BLaER1 treated with 17β-estradiol and CSF1 and Interleukin-3, amounts not matched to agents 10 nM and 100 nM (cell line): ENCODE data around the gene OSMR.
A peak's percentile ranks its signal among the peaks of the same experiment; 100 is the strongest.

Experiments
- H3K27ac ChIP-seq, 11 experiments: shearing (Covaris generic); formaldehyde crosslinking; 2 replicates each; pipeline ENCODE4 v1.8.1; 2022
- H3K27me3 ChIP-seq, 11 experiments: shearing (Covaris generic); formaldehyde crosslinking; 2 replicates each; pipeline ENCODE4 v1.8.1; 2022
- H3K36me3 ChIP-seq, 11 experiments: shearing (Covaris generic); formaldehyde crosslinking; 2 replicates each; pipeline ENCODE4 v1.8.1; 2022
- H3K4me1 ChIP-seq, 10 experiments: shearing (Covaris generic); formaldehyde crosslinking; 2 replicates each; pipeline ENCODE4 v1.8.1; 2022
- H3K4me2 ChIP-seq, 11 experiments: shearing (Covaris generic); formaldehyde crosslinking; 2 replicates each; pipeline ENCODE4 v1.8.1; 2022
- H3K4me3 ChIP-seq, 10 experiments: shearing (Covaris generic); formaldehyde crosslinking; 2 replicates each; pipeline ENCODE4 v1.8.1; 2022
- H3K9ac ChIP-seq, 11 experiments: shearing (Covaris generic); formaldehyde crosslinking; 2 replicates each; pipeline ENCODE4 v1.8.1; 2022
- H3K9me3 ChIP-seq, 11 experiments: shearing (Covaris generic); formaldehyde crosslinking; replicated peaks in 1 of 11; 2 replicates each; pipeline ENCODE4 v1.8.1; 2022
- H4K20me1 ChIP-seq, 11 experiments: shearing (Covaris generic); formaldehyde crosslinking; 2 replicates each; pipeline ENCODE4 v1.8.1; 2022
- Cebpa-rat ChIP-seq, 11 experiments: shearing (Covaris generic); IDR thresholded peaks; 2 replicates each; pipeline ENCODE4 v1.8.1; 2022

Gene OSMR

GRCh38 chr5:38872826-38873225, 27.0 kb downstream of the OSMR start:
- Histone ChIP-seq H3K4me2 (no peak overlapping the region), H3K27me3 (peaks cover 0 to 38% (median 0%) of the 10 kb centered on the region in 11 experiments; a peak in 5 of 22 replicates), H3K9ac (no peak overlapping the region), H4K20me1 (no peaks in the 10 kb centered on the region; a peak in 1 of 22 replicates), H3K9me3 (no peaks in the 10 kb centered on the region; a peak in 1 of 22 replicates), H3K36me3 (no peaks in the 10 kb centered on the region), H3K4me3 (no peak overlapping the region), H3K27ac (no peak overlapping the region), H3K4me1 (peaks cover 0 to 8% (median 0%) of the 10 kb centered on the region in 10 experiments; a peak in 3 of 20 replicates)
- no peak for TF ChIP-seq Cebpa-rat (IDR thresholded peaks at IDR 0.05)

GRCh38 chr5:38874948-38875456, 29.2 kb downstream of the OSMR start:
- H3K9me3 ChIP-seq: no peaks in the 10 kb centered on the region
- H3K4me1 ChIP-seq: peaks cover 0 to 20% (median 9%) of the 10 kb centered on the region in 10 experiments; a peak in 13 of 20 replicates
- H3K9ac ChIP-seq: no peak overlapping the region
- peaks cover 0 to 46% (median 0%) of the 10 kb centered on the region in 11 experiments; a peak in 5 of 22 replicates for H3K27me3 ChIP-seq
- no peak for TF ChIP-seq Cebpa-rat (IDR thresholded peaks at IDR 0.05)
- no peaks in the 10 kb centered on the region for H3K36me3 ChIP-seq
- no peak overlapping the region for H3K4me3 ChIP-seq
- H4K20me1 ChIP-seq: no peaks in the 10 kb centered on the region; a peak in 1 of 22 replicates
- no peak overlapping the region for H3K4me2 ChIP-seq
- no peak overlapping the region for H3K27ac ChIP-seq

GRCh38 chr5:38878391-38879077, 32.7 kb downstream of the OSMR start:
- H3K4me3 ChIP-seq: no peak overlapping the region
- H3K9me3 ChIP-seq: no peaks in the 10 kb centered on the region
- H3K27me3 ChIP-seq: peaks cover 0 to 62% (median 0%) of the 10 kb centered on the region in 11 experiments; a peak in 5 of 22 replicates
- no peak overlapping the region for H3K27ac ChIP-seq
- peak overlapping the region in 7 of 11 experiments; percentile 0 to 42 (median 26); a peak in 6 of 22 replicates for H3K4me2 ChIP-seq
- no peaks in the 10 kb centered on the region for H3K36me3 ChIP-seq
- TF ChIP-seq Cebpa-rat (IDR thresholded peaks at IDR 0.05): no peak
- H4K20me1 ChIP-seq: no peaks in the 10 kb centered on the region; a peak in 1 of 22 replicates
- no peak overlapping the region for H3K9ac ChIP-seq
- H3K4me1 ChIP-seq: peaks cover 0 to 13% (median 8%) of the 10 kb centered on the region in 10 experiments; a peak in 12 of 20 replicates

GRCh38 chr5:38879078-38879460, 33.3 kb downstream of the OSMR start:
- Histone ChIP-seq H3K36me3 (no peaks in the 10 kb centered on the region), H3K27ac (no peak overlapping the region), H3K4me2 (peak overlapping the region in 6 of 11 experiments; percentile 0 to 42 (median 26); a peak in 5 of 22 replicates), H3K4me3 (no peak overlapping the region), H3K27me3 (peaks cover 0 to 66% (median 0%) of the 10 kb centered on the region in 11 experiments; a peak in 5 of 22 replicates), H3K9ac (no peak overlapping the region), H3K9me3 (no peaks in the 10 kb centered on the region), H4K20me1 (no peaks in the 10 kb centered on the region; a peak in 1 of 22 replicates), H3K4me1 (peaks cover 0 to 13% (median 8%) of the 10 kb centered on the region in 10 experiments; a peak in 12 of 20 replicates)
- no peak for TF ChIP-seq Cebpa-rat (IDR thresholded peaks at IDR 0.05)

GRCh38 chr5:38883842-38884241, 38.0 kb downstream of the OSMR start:
- no peak overlapping the region for H3K4me3 ChIP-seq
- TF ChIP-seq Cebpa-rat (IDR thresholded peaks at IDR 0.05): no peak
- H3K4me2 ChIP-seq: no peak overlapping the region
- H3K4me1 ChIP-seq: peaks cover 0 to 11% (median 4%) of the 10 kb centered on the region in 10 experiments; a peak in 14 of 20 replicates
- no peaks in the 10 kb centered on the region for H3K36me3 ChIP-seq
- H3K27me3 ChIP-seq: peaks cover 0 to 28% (median 0%) of the 10 kb centered on the region in 11 experiments; a peak in 4 of 22 replicates
- H4K20me1 ChIP-seq: no peaks in the 10 kb centered on the region
- H3K9me3 ChIP-seq: no peaks in the 10 kb centered on the region
- no peak overlapping the region for H3K9ac ChIP-seq
- no peak overlapping the region for H3K27ac ChIP-seq

- Histone ChIP-seq H3K27ac (no peak overlapping the region), H3K4me3 (no peak overlapping the region), H3K36me3 (no peaks in the 10 kb centered on the region), H3K9ac (no peak overlapping the region), H4K20me1 (no peaks in the 10 kb centered on the region), H3K4me1 (peaks cover 0 to 6% (median 0%) of the 10 kb centered on the region in 10 experiments; a peak in 5 of 20 replicates), H3K9me3 (no peaks in the 10 kb centered on the region), H3K4me2 (no peak overlapping the region), H3K27me3 (peaks cover 0 to 24% (median 0%) of the 10 kb centered on the region in 11 experiments; a peak in 4 of 22 replicates)
- no peak for TF ChIP-seq Cebpa-rat (IDR thresholded peaks at IDR 0.05)
These were observed 39.4 kb downstream of the OSMR start for GRCh38 chr5:38885208-38885607.

- H3K9ac ChIP-seq: no peak overlapping the region
- no peaks in the 10 kb centered on the region for H3K36me3 ChIP-seq
- no peak for TF ChIP-seq Cebpa-rat (IDR thresholded peaks at IDR 0.05)
- peak overlapping the region in 3 of 11 experiments; percentile 9 to 32 (median 27); a peak in 3 of 22 replicates for H3K4me2 ChIP-seq
- no peak overlapping the region for H3K4me3 ChIP-seq
- no peaks in the 10 kb centered on the region for H4K20me1 ChIP-seq
- H3K27me3 ChIP-seq: peaks cover 0 to 10% (median 0%) of the 10 kb centered on the region in 11 experiments; a peak in 1 of 22 replicates
- H3K4me1 ChIP-seq: peaks cover 0 to 6% (median 0%) of the 10 kb centered on the region in 10 experiments; a peak in 5 of 20 replicates
- peaks cover 0 to 5% (median 0%) of the 10 kb centered on the region in 11 experiments; a peak in 1 of 22 replicates for H3K9me3 ChIP-seq
- H3K27ac ChIP-seq: no peak overlapping the region
These were observed 42.2 kb downstream of the OSMR start for GRCh38 chr5:38888041-38888440.

- Histone ChIP-seq H3K9ac (no peak overlapping the region), H3K27ac (no peak overlapping the region), H4K20me1 (no peaks in the 10 kb centered on the region), H3K9me3 (peaks cover 0 to 9% (median 0%) of the 10 kb centered on the region in 11 experiments; a peak in 3 of 22 replicates), H3K36me3 (no peaks in the 10 kb centered on the region), H3K27me3 (no peaks in the 10 kb centered on the region), H3K4me2 (no peak overlapping the region), H3K4me3 (no peak overlapping the region), H3K4me1 (peaks cover 0 to 6% (median 0%) of the 10 kb centered on the region in 10 experiments; a peak in 5 of 20 replicates)
- TF ChIP-seq Cebpa-rat (IDR thresholded peaks at IDR 0.05): no peak
These were observed 43.6 kb downstream of the OSMR start for GRCh38 chr5:38889424-38889823.

GRCh38 chr5:38891563-38891962, 45.8 kb downstream of the OSMR start:
- Histone ChIP-seq H3K4me1 (peaks cover 0 to 6% (median 0%) of the 10 kb centered on the region in 10 experiments; a peak in 5 of 20 replicates), H3K27ac (no peak overlapping the region), H3K9me3 (peaks cover 4 to 21% (median 11%) of the 10 kb centered on the region in 11 experiments; a peak in 15 of 22 replicates), H4K20me1 (no peaks in the 10 kb centered on the region), H3K36me3 (no peaks in the 10 kb centered on the region), H3K4me3 (no peak overlapping the region), H3K9ac (no peak overlapping the region), H3K4me2 (no peak overlapping the region), H3K27me3 (no peaks in the 10 kb centered on the region)
- TF ChIP-seq Cebpa-rat (IDR thresholded peaks at IDR 0.05): no peak
